Sigmoid colon (tissue), 3 donors: ENCODE measurements around the gene EMC8.
A peak's percentile ranks its signal among the peaks of the same experiment; 100 is the strongest.

Experiments used
- POLR2A ChIP-seq, 2 donors: fragments of 450-650 bp; IDR thresholded peaks; one replicate each; pipeline ENCODE4 v1.6.1; 2016; ENCODE audit warnings: antibody characterized with exemption in 2 of 2, mild to moderate bottlenecking in 2 of 2, moderate library complexity in 2 of 2
- TF ChIP-seq, protein P1 (sequence below), 4 experiments: fragments of 450-650 bp in 3 of 4; fragments of 200-600 bp in 1 of 4; IDR thresholded peaks; one replicate each; pipeline ENCODE4 v1.5.1; 2016 to 2019; ENCODE audit warnings: antibody characterized with exemption in 4 of 4, mild to moderate bottlenecking in 3 of 4, moderate library complexity in 2 of 4

DNA sequence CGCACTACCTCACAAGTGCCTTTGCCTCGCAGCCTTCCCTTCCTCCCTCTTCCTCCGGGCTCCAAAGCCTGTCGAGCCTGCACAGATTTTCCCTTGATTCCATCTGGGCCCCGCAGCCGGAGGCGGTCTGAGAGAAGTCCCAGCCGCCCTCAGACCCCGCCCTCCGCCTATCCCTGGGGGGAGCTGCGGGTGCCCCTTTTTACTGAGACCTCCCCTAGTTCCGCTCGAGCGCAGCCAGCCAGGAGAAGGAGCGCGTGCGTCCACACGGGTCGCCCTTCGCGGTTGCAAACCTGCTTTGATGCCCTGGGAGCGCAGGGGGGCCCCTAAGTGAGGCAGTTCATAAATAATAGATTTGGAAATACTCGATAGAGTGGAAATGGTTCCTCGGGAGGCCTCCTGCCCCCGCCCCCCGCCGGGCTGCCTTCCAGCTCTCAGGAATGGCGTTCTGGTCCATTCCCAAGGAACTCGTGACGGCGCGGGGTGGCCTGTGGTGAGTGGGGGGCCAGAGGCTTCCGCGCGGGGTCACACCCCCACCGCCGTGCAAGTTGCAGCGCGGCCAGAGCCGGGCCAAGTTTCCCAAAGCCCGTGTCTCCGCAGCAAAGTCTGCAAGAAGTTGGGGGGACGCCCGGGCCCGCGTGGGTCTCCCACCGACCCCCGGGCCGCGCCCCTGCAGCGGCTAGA lies 49.1 kb downstream of the EMC8 start:
- TF ChIP-seq, protein P1, sequence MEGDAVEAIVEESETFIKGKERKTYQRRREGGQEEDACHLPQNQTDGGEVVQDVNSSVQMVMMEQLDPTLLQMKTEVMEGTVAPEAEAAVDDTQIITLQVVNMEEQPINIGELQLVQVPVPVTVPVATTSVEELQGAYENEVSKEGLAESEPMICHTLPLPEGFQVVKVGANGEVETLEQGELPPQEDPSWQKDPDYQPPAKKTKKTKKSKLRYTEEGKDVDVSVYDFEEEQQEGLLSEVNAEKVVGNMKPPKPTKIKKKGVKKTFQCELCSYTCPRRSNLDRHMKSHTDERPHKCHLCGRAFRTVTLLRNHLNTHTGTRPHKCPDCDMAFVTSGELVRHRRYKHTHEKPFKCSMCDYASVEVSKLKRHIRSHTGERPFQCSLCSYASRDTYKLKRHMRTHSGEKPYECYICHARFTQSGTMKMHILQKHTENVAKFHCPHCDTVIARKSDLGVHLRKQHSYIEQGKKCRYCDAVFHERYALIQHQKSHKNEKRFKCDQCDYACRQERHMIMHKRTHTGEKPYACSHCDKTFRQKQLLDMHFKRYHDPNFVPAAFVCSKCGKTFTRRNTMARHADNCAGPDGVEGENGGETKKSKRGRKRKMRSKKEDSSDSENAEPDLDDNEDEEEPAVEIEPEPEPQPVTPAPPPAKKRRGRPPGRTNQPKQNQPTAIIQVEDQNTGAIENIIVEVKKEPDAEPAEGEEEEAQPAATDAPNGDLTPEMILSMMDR (IDR thresholded peaks at IDR 0.05) = peak in 1 of 4 experiments; percentile 18
- no peak for TF ChIP-seq POLR2A (IDR thresholded peaks at IDR 0.05)
